ENCODE data around the gene KCNH1. TPM values are rescaled to one million over a fixed set of nuclear protein-coding genes. Genes with fewer than 3 reads are reported as not detected.

Gene KCNH1
- total and polyA plus RNA-seq, 2 experiments from 2014 or later: 0.28 TPM; not detected in 1

DNA sequence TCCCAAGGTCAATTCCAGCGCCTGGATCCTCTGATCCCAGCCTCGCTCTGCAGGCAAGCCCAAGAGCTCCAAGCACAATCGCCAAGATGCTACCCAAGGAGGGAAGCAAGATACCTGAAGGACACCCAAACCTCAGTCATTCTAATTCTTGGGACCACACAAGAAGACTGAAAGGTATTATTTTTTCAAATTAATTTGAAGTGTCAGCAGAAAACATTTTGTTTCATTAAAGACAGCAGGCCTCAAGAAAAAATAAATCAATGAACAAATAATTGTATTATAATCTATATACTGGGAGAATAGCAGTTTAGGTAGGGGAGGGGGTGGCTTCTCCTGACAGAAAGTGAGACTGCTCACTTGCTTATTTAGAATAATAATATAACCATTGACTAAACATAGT lies 457.4 kb downstream of the KCNH1 start:
- H3K36me3 ChIP-seq (ENCODE audit: insufficient read depth): no peaks in the 10 kb centered on the region
- Mint-ChIP-seq H3K36me3 (ENCODE audit: low read depth) (no peaks in the 10 kb centered on the region), H3K4me3 (no peak overlapping the region), H3K9me3 (no peaks in the 10 kb centered on the region; the same call in 2 of the 3 replicates), H3K27me3 (ENCODE audit: insufficient read depth, low read depth, poor library complexity) (peaks cover 6% of the 10 kb centered on the region), H3K27ac (no peak overlapping the region), H3K4me1 (no peaks in the 10 kb centered on the region)
- H2AFZ ChIP-seq: no peak overlapping the region
- no peak overlapping the region for H3K4me2 ChIP-seq
- no peaks in the 10 kb centered on the region for H4K20me1 ChIP-seq (replicated peaks; ENCODE audit: insufficient read depth)
- ATAC-seq (no peak), DNase-seq (ENCODE audit: low spot score) (no peak)
- H3K9me2 ChIP-seq (ENCODE audit: insufficient read depth): no peaks in the 10 kb centered on the region; the same call in 1 of the 2 replicates
- no peaks in the 10 kb centered on the region for H3K4me1 ChIP-seq (ENCODE audit: insufficient read depth)
- H3F3A ChIP-seq (replicated peaks; ENCODE audit: low read depth): no peaks in the 10 kb centered on the region
- H3K27ac ChIP-seq (ENCODE audit: low read depth): no peak overlapping the region
- H3K4me3 ChIP-seq: no peak overlapping the region
- no peaks in the 10 kb centered on the region for H3K79me2 ChIP-seq (replicated peaks; ENCODE audit: insufficient read depth)
- H3K27me3 ChIP-seq (ENCODE audit: insufficient read depth): no peaks in the 10 kb centered on the region
- TF ChIP-seq, protein P1, sequence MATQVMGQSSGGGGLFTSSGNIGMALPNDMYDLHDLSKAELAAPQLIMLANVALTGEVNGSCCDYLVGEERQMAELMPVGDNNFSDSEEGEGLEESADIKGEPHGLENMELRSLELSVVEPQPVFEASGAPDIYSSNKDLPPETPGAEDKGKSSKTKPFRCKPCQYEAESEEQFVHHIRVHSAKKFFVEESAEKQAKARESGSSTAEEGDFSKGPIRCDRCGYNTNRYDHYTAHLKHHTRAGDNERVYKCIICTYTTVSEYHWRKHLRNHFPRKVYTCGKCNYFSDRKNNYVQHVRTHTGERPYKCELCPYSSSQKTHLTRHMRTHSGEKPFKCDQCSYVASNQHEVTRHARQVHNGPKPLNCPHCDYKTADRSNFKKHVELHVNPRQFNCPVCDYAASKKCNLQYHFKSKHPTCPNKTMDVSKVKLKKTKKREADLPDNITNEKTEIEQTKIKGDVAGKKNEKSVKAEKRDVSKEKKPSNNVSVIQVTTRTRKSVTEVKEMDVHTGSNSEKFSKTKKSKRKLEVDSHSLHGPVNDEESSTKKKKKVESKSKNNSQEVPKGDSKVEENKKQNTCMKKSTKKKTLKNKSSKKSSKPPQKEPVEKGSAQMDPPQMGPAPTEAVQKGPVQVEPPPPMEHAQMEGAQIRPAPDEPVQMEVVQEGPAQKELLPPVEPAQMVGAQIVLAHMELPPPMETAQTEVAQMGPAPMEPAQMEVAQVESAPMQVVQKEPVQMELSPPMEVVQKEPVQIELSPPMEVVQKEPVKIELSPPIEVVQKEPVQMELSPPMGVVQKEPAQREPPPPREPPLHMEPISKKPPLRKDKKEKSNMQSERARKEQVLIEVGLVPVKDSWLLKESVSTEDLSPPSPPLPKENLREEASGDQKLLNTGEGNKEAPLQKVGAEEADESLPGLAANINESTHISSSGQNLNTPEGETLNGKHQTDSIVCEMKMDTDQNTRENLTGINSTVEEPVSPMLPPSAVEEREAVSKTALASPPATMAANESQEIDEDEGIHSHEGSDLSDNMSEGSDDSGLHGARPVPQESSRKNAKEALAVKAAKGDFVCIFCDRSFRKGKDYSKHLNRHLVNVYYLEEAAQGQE (IDR thresholded peaks at IDR 0.05; ENCODE audit: unreplicated experiment): no peak
- no peak for TF ChIP-seq NANOG (IDR thresholded peaks at IDR 0.05; ENCODE audit: borderline replicate concordance)
- TF ChIP-seq, protein P2, sequence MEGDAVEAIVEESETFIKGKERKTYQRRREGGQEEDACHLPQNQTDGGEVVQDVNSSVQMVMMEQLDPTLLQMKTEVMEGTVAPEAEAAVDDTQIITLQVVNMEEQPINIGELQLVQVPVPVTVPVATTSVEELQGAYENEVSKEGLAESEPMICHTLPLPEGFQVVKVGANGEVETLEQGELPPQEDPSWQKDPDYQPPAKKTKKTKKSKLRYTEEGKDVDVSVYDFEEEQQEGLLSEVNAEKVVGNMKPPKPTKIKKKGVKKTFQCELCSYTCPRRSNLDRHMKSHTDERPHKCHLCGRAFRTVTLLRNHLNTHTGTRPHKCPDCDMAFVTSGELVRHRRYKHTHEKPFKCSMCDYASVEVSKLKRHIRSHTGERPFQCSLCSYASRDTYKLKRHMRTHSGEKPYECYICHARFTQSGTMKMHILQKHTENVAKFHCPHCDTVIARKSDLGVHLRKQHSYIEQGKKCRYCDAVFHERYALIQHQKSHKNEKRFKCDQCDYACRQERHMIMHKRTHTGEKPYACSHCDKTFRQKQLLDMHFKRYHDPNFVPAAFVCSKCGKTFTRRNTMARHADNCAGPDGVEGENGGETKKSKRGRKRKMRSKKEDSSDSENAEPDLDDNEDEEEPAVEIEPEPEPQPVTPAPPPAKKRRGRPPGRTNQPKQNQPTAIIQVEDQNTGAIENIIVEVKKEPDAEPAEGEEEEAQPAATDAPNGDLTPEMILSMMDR (conservative IDR thresholded peaks at IDR 0.05; ENCODE audit: low read depth in 2 of 2): no peak

DNA sequence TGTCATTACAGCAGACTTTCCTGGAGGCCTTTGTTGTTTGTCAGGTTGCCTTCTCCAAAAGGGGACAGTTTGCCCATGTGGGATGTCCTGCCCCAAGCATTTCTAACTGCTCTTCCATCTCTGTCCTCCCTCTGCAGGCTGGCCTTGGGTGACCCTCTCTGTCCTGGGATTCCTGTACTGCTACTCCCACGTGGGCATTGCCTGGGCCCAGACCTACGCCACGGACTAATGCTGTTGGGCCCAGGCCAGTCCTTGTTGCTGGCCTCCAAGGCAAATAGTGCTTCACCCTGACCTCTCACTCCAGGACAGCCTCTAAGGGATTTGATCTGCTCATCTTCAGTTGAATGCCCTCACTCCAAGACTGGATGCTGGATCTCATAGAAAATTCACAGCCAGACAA lies 459.8 kb downstream of the KCNH1 start:
- H3K4me1 Mint-ChIP-seq: no peaks in the 10 kb centered on the region
- Histone ChIP-seq H3K4me3 (no peak overlapping the region), H3F3A (replicated peaks; ENCODE audit: low read depth) (no peaks in the 10 kb centered on the region), H3K27ac (ENCODE audit: low read depth) (no peak overlapping the region), H3K9me2 (ENCODE audit: insufficient read depth) (no peaks in the 10 kb centered on the region), H3K79me2 (replicated peaks; ENCODE audit: insufficient read depth) (no peaks in the 10 kb centered on the region), H3K4me2 (no peak overlapping the region), H3K4me1 (ENCODE audit: insufficient read depth) (no peaks in the 10 kb centered on the region), H3K36me3 (ENCODE audit: insufficient read depth) (no peaks in the 10 kb centered on the region), H4K20me1 (replicated peaks; ENCODE audit: insufficient read depth) (no peaks in the 10 kb centered on the region), H3K27me3 (ENCODE audit: insufficient read depth) (no peaks in the 10 kb centered on the region), H2AFZ (no peak overlapping the region)
- peaks cover 2% of the 10 kb centered on the region for H3K27me3 Mint-ChIP-seq (ENCODE audit: insufficient read depth, low read depth, poor library complexity)
- no peaks in the 10 kb centered on the region for H3K36me3 Mint-ChIP-seq (ENCODE audit: low read depth)
- H3K27ac Mint-ChIP-seq: no peak overlapping the region
- TF ChIP-seq NANOG (IDR thresholded peaks at IDR 0.05; ENCODE audit: borderline replicate concordance): no peak
- TF ChIP-seq, protein P1 (IDR thresholded peaks at IDR 0.05; ENCODE audit: unreplicated experiment): no peak
- TF ChIP-seq, protein P3, sequence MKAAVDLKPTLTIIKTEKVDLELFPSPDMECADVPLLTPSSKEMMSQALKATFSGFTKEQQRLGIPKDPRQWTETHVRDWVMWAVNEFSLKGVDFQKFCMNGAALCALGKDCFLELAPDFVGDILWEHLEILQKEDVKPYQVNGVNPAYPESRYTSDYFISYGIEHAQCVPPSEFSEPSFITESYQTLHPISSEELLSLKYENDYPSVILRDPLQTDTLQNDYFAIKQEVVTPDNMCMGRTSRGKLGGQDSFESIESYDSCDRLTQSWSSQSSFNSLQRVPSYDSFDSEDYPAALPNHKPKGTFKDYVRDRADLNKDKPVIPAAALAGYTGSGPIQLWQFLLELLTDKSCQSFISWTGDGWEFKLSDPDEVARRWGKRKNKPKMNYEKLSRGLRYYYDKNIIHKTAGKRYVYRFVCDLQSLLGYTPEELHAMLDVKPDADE (IDR thresholded peaks at IDR 0.05): no peak
- no peak for TF ChIP-seq JUNB (IDR thresholded peaks at IDR 0.05; ENCODE audit: unreplicated experiment)
- TF ChIP-seq, protein P2 (conservative IDR thresholded peaks at IDR 0.05; ENCODE audit: low read depth in 2 of 2): no peak
- ATAC-seq: no peak
- no peaks in the 10 kb centered on the region; the same call in 2 of the 3 replicates for H3K9me3 Mint-ChIP-seq
- no peak for DNase-seq (ENCODE audit: low spot score)
- H3K4me3 Mint-ChIP-seq: no peak overlapping the region

All from GM23338 (cell line).